ENCODE measurements around the gene NYNRIN.

- TF ChIP-seq POLR2A (IDR thresholded peaks at IDR 0.05) (no peak), CTCF (IDR thresholded peaks at IDR 0.05) (no peak), EP300 (IDR thresholded peaks at IDR 0.05) (no peak), POLR2AphosphoS5 (IDR thresholded peaks at IDR 0.05) (no peak)
Observed at GRCh38 chr14:24387009-24387345, 11.8 kb upstream of the NYNRIN start.
